Measurements from ENCODE around the gene GNG7. TPM values are rescaled to one million over a fixed set of nuclear protein-coding genes. Genes with fewer than 3 reads are reported as not detected.

GNG7 gene
- total RNA-seq, 2 experiments from 2014 or later, result 1.1 to 1.2 TPM

DNA sequence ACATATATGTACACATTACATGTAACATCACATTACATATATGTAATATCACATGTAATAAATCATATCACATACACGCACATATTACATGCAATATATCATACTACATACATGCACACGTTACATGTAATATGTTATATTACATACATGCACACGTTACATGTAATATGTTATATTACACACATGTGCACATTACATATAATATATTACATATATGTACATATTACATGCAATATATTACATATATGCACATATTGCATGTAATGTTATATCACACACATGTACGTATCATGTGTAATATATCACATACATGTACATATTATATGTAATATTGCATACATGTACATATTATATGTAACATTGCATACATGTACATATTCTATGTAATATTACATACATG, 149.0 kb downstream of the GNG7 start:
- peaks cover 1% of the 10 kb centered on the region for H3K36me3 Mint-ChIP-seq (ENCODE audit: low read depth)
- CTCF ChIA-PET, result interaction anchor here (0.6 to 3.1 kb wide), 8 partner anchors 9 to 94 kb away, joined by 3 to 12 read pairs (median 4); no protein-coding TSS in a partner anchor
- H3K9me3 Mint-ChIP-seq (ENCODE audit: low read depth), result no peaks in the 10 kb centered on the region
- peaks cover 13% of the 10 kb centered on the region for H3K4me1 Mint-ChIP-seq
- POLR2A ChIA-PET, result interaction anchor here (0.6 to 1.3 kb wide), 6 partner anchors 9 to 77 kb away, joined by 3 to 21 read pairs (median 7); partner anchors contain the start of gene GADD45B
- ATAC-seq (no peak), DNase-seq (no peak)
- intact Hi-C loops (cut with DNase I, micrococcal nuclease), result loop anchor here (1.0 to 5.0 kb wide), 9 partner anchors 9 to 77 kb away; partner anchors contain the start of gene GADD45B (in 1 of the 2)
- no peak overlapping the region for H3K27ac Mint-ChIP-seq
- H3K27me3 Mint-ChIP-seq, result peaks cover 3% of the 10 kb centered on the region
- H3K4me3 Mint-ChIP-seq, result no peak overlapping the region

DNA sequence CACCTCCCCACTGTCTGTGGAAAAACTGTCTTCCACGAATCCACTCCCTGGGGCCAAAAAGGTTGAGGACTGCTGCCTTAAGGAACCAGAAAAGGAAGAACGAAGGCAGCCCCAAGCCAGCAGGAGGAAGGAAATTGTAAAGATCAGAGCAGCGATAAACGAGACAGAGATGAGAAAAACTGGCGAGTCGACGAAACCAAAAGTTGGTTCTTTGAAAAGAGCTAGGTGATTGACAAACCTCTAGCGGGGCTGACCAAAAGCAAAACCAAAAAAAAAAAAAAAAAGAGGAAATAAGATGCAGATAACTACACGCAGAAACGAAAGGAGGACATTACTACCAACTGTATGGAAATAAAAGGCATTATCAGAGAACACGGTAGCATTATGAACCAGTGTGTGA, 149.6 kb downstream of the GNG7 start:
- Mint-ChIP-seq H3K4me3 (peak overlapping the region; percentile 50), H3K27ac (peak overlapping the region; percentile 78), H3K4me1 (peaks cover 13% of the 10 kb centered on the region)

GRCh38 chr19:2551864-2552185, 150.7 kb downstream of the GNG7 start:
- DNase-seq (no peak), ATAC-seq (no peak)
- Mint-ChIP-seq H3K9me3 (ENCODE audit: low read depth) (no peaks in the 10 kb centered on the region), H3K4me1 (peaks cover 11% of the 10 kb centered on the region), H3K27ac (no peak overlapping the region), H3K36me3 (ENCODE audit: low read depth) (peaks cover 1% of the 10 kb centered on the region), H3K4me3 (no peak overlapping the region), H3K27me3 (no peaks in the 10 kb centered on the region)
- POLR2A ChIA-PET, result no interaction called here
- intact Hi-C loops (cut with DNase I, micrococcal nuclease), result loop anchor here in 1 of 2 experiments (1.0 to 5.0 kb wide), 4 partner anchors 9 to 73 kb away; no protein-coding TSS in a partner anchor
- CTCF ChIA-PET, result interaction anchor here (0.5 kb wide), 1 partner anchor 44 kb away, joined by 3 read pairs; no protein-coding TSS in a partner anchor

More for the DNA sequence above, 149.6 kb downstream of the GNG7 start:
- ChIA-PET POLR2A (interaction anchor here (0.6 to 1.3 kb wide), 7 partner anchors 9 to 580 kb away, joined by 3 to 21 read pairs (median 9); partner anchors contain the start of gene GADD45B), CTCF (interaction anchor here (0.6 to 3.1 kb wide), 9 partner anchors 9 to 179 kb away, joined by 3 to 12 read pairs (median 4); no protein-coding TSS in a partner anchor)
- DNase-seq, result peak; percentile 71
- ATAC-seq, result peak; percentile 92
- Mint-ChIP-seq H3K9me3 (ENCODE audit: low read depth) (no peaks in the 10 kb centered on the region), H3K27me3 (peaks cover 3% of the 10 kb centered on the region), H3K36me3 (ENCODE audit: low read depth) (peaks cover 1% of the 10 kb centered on the region)
- intact Hi-C loops (cut with DNase I, micrococcal nuclease), result loop anchor here (1.0 to 5.0 kb wide), 10 partner anchors 9 to 77 kb away; partner anchors contain the start of gene GADD45B (in 1 of the 2)

DNA sequence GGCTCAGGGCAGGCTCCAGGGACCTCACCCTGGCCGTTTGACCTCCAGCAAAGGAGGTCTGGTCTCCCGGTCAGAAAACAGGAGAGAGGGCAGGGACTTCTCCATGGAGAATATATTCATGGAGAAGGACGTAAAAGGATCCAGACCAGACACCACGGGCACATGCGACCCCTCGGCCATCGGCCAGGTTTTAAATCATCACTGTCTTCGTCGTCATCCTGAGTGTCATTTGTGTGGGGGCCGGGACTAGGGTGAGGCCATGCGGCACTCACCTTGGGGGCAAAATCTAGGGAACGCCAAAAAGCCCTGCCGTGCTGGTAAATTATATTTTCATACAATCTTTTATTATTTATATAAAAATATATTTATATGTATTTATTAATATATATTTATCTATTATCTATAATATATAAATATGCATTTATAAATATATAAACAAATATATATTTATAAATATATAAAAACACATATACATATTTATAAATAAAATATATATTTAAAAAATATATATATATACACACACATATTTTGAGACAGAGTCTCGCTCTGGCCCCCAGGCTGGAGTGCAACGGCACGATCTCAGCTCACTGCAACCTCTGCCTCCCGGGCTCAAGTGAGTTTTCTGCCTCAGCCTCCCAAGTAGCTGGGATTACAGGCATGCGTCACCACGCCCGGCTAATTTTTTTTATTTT, 151.2 kb downstream of the GNG7 start:
- ChIA-PET POLR2A (no interaction called here), CTCF (interaction anchor here (0.9 kb wide), 1 partner anchor 48 kb away, joined by 3 read pairs; no protein-coding TSS in a partner anchor)
- Mint-ChIP-seq H3K27ac (no peak overlapping the region), H3K27me3 (no peaks in the 10 kb centered on the region), H3K36me3 (ENCODE audit: low read depth) (peaks cover 1% of the 10 kb centered on the region), H3K9me3 (ENCODE audit: low read depth) (no peaks in the 10 kb centered on the region), H3K4me1 (peaks cover 11% of the 10 kb centered on the region), H3K4me3 (no peak overlapping the region)
- ATAC-seq, result no peak
- intact Hi-C loops (cut with DNase I, micrococcal nuclease), result loop anchor here in 1 of 2 experiments (5.0 kb wide), 2 partner anchors 56 to 71 kb away; no protein-coding TSS in a partner anchor
- DNase-seq, result no peak

GRCh38 chr19:2550431-2551171, 151.9 kb downstream of the GNG7 start:
- no peaks in the 10 kb centered on the region for H3K27me3 Mint-ChIP-seq
- no peaks in the 10 kb centered on the region for H3K9me3 Mint-ChIP-seq (ENCODE audit: low read depth)
- intact Hi-C loops (cut with DNase I, micrococcal nuclease), result loop anchor here in 1 of 2 experiments (5.0 kb wide), 2 partner anchors 57 to 72 kb away; no protein-coding TSS in a partner anchor
- H3K4me3 Mint-ChIP-seq, result no peak overlapping the region
- ChIA-PET POLR2A (no interaction called here), CTCF (interaction anchor here (0.9 kb wide), 1 partner anchor 49 kb away, joined by 3 read pairs; no protein-coding TSS in a partner anchor)
- DNase-seq (no peak), ATAC-seq (no peak)
- H3K4me1 Mint-ChIP-seq, result peaks cover 11% of the 10 kb centered on the region
- H3K36me3 Mint-ChIP-seq (ENCODE audit: low read depth), result peaks cover 1% of the 10 kb centered on the region
- H3K27ac Mint-ChIP-seq, result no peak overlapping the region

- Mint-ChIP-seq H3K9me3 (ENCODE audit: low read depth) (no peaks in the 10 kb centered on the region), H3K27me3 (no peaks in the 10 kb centered on the region), H3K4me1 (peaks cover 11% of the 10 kb centered on the region), H3K4me3 (no peak overlapping the region), H3K27ac (no peak overlapping the region), H3K36me3 (ENCODE audit: low read depth) (peaks cover 1% of the 10 kb centered on the region)
- DNase-seq (no peak), ATAC-seq (no peak)
- POLR2A ChIA-PET, result no interaction called here
- intact Hi-C loops (cut with DNase I, micrococcal nuclease), result loop anchor here in 1 of 2 experiments (5.0 kb wide), 2 partner anchors 58 to 73 kb away; no protein-coding TSS in a partner anchor
- CTCF ChIA-PET, result no interaction called here
Measured at GRCh38 chr19:2549701-2550191, 152.7 kb downstream of the GNG7 start.

- ATAC-seq (no peak), DNase-seq (no peak)
- no peaks in the 10 kb centered on the region for H3K9me3 Mint-ChIP-seq (ENCODE audit: low read depth)
- CTCF ChIA-PET, result no interaction called here
- POLR2A ChIA-PET, result no interaction called here
- H3K27ac Mint-ChIP-seq, result no peak overlapping the region
- no peaks in the 10 kb centered on the region for H3K27me3 Mint-ChIP-seq
- no peak overlapping the region for H3K4me3 Mint-ChIP-seq
- peaks cover 12% of the 10 kb centered on the region for H3K4me1 Mint-ChIP-seq
- peaks cover 1% of the 10 kb centered on the region for H3K36me3 Mint-ChIP-seq (ENCODE audit: low read depth)
- intact Hi-C loops (cut with DNase I, micrococcal nuclease), result no loop called here
Measured at GRCh38 chr19:2548966-2549365, 153.5 kb downstream of the GNG7 start.

GRCh38 chr19:2547721-2548120, 154.8 kb downstream of the GNG7 start:
- intact Hi-C loops (cut with DNase I, micrococcal nuclease), result no loop called here
- no peak overlapping the region for H3K27ac Mint-ChIP-seq
- no peak for DNase-seq
- POLR2A ChIA-PET, result no interaction called here
- CTCF ChIA-PET, result no interaction called here
- H3K36me3 Mint-ChIP-seq (ENCODE audit: low read depth), result peaks cover 1% of the 10 kb centered on the region
- no peak for ATAC-seq
- H3K4me3 Mint-ChIP-seq, result no peak overlapping the region
- peaks cover 15% of the 10 kb centered on the region for H3K4me1 Mint-ChIP-seq
- H3K27me3 Mint-ChIP-seq, result no peaks in the 10 kb centered on the region
- H3K9me3 Mint-ChIP-seq (ENCODE audit: low read depth), result no peaks in the 10 kb centered on the region

DNA sequence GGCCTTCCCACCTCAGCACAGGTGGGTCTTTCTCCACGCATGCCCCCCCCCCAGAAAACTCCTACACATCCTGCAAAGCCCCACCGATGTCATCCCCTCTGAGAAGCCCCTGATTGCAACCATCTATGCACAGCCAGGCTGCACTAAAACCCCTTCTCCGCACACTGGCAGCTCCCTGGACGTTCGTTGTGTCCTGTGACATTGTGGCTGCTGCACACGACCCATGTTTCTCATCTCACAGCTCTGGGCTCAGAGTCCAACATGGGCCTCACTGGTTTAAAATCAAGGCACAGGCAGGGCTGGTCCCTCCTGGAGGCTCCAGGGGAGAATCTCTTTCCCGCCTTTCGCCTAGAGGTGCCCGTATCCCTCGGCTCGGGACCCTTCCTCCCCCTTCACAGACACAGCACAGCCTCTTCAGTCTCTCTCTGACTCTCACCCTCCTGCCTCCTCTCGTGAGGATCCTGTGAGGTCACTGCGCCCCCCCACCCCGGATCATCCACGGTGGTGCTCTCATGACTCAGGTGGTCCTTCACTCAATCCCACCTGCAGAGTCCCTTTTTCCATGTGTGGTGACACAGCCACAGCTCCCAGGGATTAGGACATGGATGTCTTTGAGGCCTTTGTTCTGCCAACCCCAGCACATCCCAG, 155.3 kb downstream of the GNG7 start:
- intact Hi-C loops (cut with DNase I, micrococcal nuclease), result no loop called here
- CTCF ChIA-PET, result no interaction called here
- Mint-ChIP-seq H3K4me1 (peaks cover 13% of the 10 kb centered on the region), H3K36me3 (ENCODE audit: low read depth) (peaks cover 1% of the 10 kb centered on the region), H3K9me3 (ENCODE audit: low read depth) (no peaks in the 10 kb centered on the region), H3K4me3 (no peak overlapping the region), H3K27me3 (no peaks in the 10 kb centered on the region), H3K27ac (no peak overlapping the region)
- POLR2A ChIA-PET, result interaction anchor here (0.6 kb wide), 1 partner anchor 521 kb away, joined by 17 read pairs; no protein-coding TSS in a partner anchor
- no peak for ATAC-seq
- no peak for DNase-seq

DNA sequence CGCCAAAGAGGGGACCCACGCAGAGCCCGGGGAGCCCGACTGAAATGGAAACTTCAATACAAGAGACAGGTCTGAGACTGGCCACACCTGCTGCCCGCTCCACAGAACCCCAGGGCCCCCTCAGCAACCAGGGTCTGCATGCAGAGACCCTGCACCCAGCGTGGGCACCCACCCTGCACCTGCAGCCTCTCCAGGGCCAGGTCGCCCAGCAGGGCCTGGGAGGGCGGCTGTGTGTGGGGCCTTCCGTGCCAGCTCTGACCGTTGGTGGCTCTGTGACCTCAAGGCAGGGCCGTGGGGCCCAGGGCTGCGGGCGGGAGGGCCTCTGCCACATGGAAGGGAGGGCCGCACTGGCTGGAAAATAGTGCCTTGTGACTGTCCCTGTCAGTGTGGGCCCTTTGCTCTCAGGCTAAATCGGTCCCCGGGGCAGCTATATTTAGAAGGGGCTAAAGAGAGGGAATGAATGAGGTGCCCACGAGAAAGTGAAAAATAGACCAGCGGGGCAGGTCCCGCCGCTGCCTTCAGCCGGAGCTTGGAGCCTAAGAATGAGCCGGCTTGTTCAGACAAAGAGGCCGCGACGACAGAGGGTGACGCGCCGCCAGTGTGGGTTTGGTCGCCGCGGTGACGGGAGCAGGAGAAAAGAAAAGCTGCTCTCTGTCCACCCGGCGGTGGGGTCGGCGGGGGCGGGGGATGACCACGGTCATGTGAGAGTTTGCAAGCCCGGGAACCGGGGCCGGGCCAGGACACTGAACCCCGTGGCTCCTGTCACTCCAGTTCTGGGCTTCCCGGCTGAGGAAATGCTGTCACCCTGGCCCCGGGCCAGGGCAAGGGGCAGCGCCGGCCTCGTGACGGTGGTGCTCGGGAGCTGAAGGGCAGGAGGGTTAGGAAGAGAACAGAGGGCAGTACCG, 156.1 kb downstream of the GNG7 start:
- no peak overlapping the region for H3K27ac Mint-ChIP-seq

More for the DNA sequence above, 156.1 kb downstream of the GNG7 start:
- Mint-ChIP-seq H3K27me3 (no peaks in the 10 kb centered on the region), H3K4me3 (no peak overlapping the region), H3K36me3 (ENCODE audit: low read depth) (peaks cover 1% of the 10 kb centered on the region), H3K4me1 (peaks cover 9% of the 10 kb centered on the region), H3K9me3 (ENCODE audit: low read depth) (no peaks in the 10 kb centered on the region)
- ChIA-PET CTCF (no interaction called here), POLR2A (no interaction called here)
- ATAC-seq (no peak), DNase-seq (no peak)
- intact Hi-C loops (cut with DNase I, micrococcal nuclease), result no loop called here
